Epithelial cell of esophagus (primary cell): Measurements from ENCODE around the gene EXOC3L1.

ENCODE experiments used
- DNase-seq: peaks from one replicate; pipeline ENCODE4 v3.0.0; 2010; ENCODE audit warnings: low read depth
- H3K4me3 ChIP-seq: 2 replicates; pipeline ENCODE4 v1.5.1; 2011; ENCODE audit warnings: mild to moderate bottlenecking, low read length, control low read depth
- TF ChIP-seq, protein P1 (sequence below): IDR thresholded peaks from 2 replicates; pipeline ENCODE4 v1.5.1; 2011; ENCODE audit warnings: low read depth, mild to moderate bottlenecking, low read length, control low read depth, inconsistent platforms; ENCODE audit not compliant: insufficient read depth; ENCODE audit errors: missing control alignments

EXOC3L1 gene

DNA sequence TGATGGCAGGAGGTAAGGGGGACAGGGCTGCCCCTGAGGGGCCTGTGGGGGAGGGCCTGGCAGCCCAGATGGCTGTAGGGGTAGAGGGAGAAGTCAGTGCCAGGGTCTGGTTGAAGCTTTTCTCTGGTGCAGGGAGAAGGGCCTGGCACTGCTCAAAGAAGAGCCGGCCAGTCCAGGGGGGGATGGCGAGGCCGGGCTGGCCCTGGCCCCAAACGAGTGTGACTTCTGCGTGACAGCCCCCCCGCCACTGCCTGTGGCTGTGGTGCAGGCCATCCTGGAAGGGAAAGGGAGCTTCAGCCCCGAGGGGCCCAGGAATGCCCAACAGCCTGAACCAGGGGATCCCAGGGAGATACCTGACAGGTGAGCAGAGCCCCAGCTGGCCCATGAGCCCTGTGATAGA lies 22.3 kb downstream of the EXOC3L1 start:
- no peak for DNase-seq
- TF ChIP-seq, protein P1, sequence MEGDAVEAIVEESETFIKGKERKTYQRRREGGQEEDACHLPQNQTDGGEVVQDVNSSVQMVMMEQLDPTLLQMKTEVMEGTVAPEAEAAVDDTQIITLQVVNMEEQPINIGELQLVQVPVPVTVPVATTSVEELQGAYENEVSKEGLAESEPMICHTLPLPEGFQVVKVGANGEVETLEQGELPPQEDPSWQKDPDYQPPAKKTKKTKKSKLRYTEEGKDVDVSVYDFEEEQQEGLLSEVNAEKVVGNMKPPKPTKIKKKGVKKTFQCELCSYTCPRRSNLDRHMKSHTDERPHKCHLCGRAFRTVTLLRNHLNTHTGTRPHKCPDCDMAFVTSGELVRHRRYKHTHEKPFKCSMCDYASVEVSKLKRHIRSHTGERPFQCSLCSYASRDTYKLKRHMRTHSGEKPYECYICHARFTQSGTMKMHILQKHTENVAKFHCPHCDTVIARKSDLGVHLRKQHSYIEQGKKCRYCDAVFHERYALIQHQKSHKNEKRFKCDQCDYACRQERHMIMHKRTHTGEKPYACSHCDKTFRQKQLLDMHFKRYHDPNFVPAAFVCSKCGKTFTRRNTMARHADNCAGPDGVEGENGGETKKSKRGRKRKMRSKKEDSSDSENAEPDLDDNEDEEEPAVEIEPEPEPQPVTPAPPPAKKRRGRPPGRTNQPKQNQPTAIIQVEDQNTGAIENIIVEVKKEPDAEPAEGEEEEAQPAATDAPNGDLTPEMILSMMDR: no peak
- no peak overlapping the region for H3K4me3 ChIP-seq

DNA sequence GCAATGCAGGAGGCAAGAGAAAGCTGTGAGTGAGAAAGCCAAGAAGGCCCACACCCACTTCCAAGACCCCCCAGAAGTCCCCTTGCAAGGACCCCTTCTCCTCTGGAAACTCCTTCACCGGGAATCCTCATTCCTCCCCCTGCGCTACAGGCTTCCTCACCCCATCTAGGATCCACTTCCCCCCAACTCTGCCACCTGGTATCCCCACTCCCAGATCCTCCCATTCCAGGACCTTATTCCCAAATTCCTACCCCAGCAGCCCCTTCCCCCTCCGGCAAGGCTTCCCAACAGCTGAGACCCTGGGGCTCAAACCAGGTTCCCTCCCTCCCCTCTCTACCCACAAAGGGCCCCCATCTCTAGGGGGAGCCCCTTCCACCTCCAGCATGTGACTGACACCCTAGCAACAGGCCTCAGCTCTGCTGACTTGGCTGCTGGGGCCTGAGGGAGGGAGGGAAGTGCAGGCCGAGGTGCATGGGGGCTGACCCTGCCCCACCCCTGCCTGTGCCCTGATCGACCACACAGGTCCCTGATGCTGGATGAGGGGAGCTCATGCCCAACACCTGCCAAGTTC lies 23.3 kb downstream of the EXOC3L1 start:
- TF ChIP-seq, protein P1: no peak
- DNase-seq: no peak
- H3K4me3 ChIP-seq: no peak overlapping the region

DNA sequence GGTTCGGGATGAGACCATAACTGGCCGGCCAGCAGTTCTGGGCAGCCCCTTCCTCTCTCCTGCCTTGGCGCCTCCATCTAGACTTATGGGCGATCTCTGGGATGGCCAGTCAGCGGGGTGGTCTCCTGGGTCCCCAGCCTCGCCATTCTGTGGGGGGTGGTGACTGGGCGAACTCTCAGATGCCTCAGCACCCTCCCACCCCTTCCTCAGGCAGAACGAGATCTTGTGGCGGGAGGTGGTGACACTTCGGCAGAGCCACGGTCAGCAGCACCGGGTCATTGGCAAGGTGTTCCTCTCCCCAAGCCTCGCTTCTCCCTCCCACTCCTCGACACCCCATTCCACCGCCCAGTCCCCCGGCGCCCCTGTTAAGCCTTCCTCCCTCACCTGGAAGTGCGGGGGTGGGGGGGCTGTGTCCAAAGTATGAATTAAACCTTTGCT lies 23.8 kb downstream of the EXOC3L1 start:
- no peak for DNase-seq
- H3K4me3 ChIP-seq: no peak overlapping the region
- TF ChIP-seq, protein P1: no peak

DNA sequence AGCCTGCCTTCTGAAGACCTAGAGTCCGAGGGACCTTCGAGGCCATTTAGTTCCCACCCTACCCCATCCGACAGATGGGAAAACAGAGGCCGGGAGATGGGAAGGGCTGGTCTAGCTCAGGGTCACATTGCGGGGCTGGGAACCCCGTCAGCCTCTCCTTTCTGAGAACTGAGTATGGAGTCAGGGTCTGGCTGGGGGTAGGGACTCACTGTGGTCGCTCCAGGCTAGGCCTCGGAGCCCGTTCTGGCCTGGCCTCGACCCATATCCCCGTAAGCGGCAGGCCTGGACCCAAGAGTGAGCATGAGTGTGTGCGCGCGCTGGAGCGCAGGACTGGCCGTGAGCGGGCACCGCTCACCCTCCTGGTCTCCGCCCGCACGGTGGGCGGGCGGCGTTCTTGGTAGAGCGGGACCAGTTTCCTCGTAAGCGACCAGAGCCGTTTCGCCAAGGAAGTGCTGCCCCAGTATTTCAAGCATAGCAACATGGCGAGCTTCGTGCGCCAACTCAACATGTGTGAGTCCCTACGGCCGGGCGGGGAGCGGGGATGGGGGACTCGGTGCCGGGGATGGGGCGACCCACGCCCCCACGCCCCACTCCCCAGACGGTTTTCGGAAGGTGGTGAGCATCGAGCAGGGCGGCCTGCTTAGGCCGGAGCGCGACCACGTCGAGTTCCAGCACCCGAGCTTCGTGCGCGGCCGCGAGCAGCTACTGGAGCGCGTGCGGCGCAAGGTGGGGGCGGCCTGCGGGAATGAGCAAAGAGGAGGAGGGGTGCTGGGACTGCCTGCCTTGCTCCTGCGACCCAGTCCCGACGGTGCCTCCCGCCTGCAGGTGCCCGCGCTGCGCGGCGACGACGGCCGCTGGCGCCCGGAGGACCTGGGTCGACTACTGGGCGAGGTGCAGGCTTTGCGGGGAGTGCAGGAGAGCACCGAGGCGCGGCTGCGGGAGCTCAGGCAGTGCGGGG lies 24.5 kb downstream of the EXOC3L1 start:
- TF ChIP-seq, protein P1: no peak
- DNase-seq: no peak
- no peak overlapping the region for H3K4me3 ChIP-seq

DNA sequence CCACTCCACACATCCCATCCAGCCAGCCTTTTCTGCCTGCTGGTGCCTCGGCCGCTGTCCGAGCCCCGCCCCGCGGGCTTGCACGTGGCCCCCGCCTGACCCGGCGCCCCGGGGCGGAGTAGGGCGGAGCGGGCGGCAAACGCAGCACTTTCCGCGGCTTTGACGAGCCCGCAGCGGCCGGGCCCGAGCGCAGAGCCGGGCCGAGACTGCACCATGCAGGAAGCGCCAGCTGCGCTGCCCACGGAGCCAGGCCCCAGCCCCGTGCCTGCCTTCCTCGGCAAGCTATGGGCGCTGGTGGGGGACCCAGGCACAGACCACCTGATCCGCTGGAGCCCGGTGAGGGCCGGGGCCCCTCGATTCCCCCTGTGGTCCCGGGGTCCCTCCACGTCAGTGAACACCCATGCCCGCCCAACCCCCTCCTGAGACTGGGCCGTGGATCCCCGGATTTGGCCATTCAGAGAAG lies 25.3 kb downstream of the EXOC3L1 start, which contains the start of gene HSF4:
TSS of gene HSF4 (plus strand) at position 147 of the 463 bp plus-strand sequence. CDS start at position 214, 67 bp downstream.
- TF ChIP-seq, protein P1: no peak
- no peak for DNase-seq
- peak within 1 kb of the TSS; percentile 37 for H3K4me3 ChIP-seq

DNA sequence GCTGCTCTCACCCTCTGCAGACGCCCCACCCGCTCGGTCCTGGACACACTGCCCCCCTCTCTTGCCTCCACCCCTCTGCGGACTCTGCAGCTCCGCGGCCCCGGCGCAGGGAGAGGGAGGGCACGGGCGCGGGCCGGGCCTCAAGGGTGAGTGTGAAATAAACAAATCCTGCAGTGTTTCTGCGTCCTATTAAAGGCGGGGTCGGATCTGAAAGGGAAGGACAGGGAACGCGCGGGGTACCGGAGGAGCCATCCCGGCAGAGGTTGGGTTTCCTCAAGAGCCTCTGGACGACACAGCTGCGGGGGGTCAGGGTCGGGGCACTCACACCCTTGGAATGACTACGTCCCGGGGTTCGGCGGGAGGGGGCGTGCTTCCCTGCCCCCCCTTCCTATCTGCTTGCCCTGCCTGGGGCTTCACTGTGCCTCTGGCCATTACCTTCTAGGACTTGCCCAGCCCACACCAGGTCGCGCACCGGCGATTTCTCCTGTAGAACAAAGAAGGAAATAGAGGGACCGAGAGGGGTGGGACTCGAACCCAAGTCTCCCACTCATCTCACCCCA lies 25.9 kb downstream of the EXOC3L1 start:
- TF ChIP-seq, protein P1: no peak
- H3K4me3 ChIP-seq: peak overlapping the region; percentile 37
- DNase-seq: no peak
